AG09309 (cell line): ENCODE data around the gene MICOS13.

ENCODE experiments used
- DNase-seq: peaks from one replicate; pipeline ENCODE4 v3.0.0-alpha.2; 2010; ENCODE audit warnings: low read depth
- H3K4me3 ChIP-seq: 2 replicates; pipeline ENCODE4 v1.5.1; 2011; ENCODE audit warnings: mild to moderate bottlenecking, low read depth, low read length, moderate library complexity; ENCODE audit not compliant: control insufficient read depth
- TF ChIP-seq, protein P1 (sequence below): IDR thresholded peaks from 2 replicates; pipeline ENCODE4 v1.5.1; 2011; ENCODE audit warnings: mild to moderate bottlenecking, low read depth, low read length, inconsistent platforms; ENCODE audit not compliant: insufficient read depth, control insufficient read depth; ENCODE audit errors: missing control alignments

MICOS13 gene

DNA sequence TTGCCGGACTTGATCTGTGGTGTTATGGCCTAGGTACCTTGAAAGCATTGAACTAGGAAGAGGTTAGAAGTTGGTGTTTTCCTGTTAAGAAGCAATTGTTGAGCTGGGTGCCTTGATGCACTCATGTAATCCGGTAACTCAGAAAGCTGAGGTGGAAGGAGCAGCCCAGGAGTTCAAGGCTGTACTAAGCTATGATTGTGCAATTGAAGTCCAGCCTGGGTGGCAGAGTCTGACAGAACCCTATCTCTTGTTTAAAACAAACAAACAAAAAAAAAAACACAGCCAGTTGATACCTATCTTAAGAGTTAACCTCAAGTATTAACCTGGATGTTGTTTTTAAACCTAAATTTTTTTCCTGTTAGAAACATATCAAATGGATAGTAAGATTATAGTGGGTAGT, 38.1 kb downstream of the MICOS13 start:
- H3K4me3 ChIP-seq: no peak overlapping the region
- DNase-seq: no peak
- TF ChIP-seq, protein P1, sequence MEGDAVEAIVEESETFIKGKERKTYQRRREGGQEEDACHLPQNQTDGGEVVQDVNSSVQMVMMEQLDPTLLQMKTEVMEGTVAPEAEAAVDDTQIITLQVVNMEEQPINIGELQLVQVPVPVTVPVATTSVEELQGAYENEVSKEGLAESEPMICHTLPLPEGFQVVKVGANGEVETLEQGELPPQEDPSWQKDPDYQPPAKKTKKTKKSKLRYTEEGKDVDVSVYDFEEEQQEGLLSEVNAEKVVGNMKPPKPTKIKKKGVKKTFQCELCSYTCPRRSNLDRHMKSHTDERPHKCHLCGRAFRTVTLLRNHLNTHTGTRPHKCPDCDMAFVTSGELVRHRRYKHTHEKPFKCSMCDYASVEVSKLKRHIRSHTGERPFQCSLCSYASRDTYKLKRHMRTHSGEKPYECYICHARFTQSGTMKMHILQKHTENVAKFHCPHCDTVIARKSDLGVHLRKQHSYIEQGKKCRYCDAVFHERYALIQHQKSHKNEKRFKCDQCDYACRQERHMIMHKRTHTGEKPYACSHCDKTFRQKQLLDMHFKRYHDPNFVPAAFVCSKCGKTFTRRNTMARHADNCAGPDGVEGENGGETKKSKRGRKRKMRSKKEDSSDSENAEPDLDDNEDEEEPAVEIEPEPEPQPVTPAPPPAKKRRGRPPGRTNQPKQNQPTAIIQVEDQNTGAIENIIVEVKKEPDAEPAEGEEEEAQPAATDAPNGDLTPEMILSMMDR: no peak

DNA sequence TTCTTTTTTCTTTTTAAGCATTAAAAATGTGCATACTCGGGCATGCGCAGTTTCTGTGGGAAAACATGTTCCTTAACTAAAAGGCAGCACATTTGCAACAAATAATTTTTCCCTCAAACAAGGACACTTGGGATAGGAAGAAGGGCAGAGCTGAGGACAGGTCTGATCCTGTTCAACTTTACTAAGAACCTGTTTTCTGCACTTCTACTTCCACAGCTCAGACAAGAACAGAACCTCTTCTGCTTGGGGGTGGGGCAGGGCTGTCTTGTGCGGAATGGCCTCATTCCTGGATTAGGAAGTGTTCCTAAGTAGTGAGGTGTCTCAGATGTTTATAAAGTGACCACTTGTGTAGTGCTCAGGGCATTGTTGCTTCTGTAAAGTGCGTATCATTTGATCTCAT, 39.1 kb downstream of the MICOS13 start:
- TF ChIP-seq, protein P1: no peak
- H3K4me3 ChIP-seq: no peak overlapping the region
- no peak for DNase-seq

DNA sequence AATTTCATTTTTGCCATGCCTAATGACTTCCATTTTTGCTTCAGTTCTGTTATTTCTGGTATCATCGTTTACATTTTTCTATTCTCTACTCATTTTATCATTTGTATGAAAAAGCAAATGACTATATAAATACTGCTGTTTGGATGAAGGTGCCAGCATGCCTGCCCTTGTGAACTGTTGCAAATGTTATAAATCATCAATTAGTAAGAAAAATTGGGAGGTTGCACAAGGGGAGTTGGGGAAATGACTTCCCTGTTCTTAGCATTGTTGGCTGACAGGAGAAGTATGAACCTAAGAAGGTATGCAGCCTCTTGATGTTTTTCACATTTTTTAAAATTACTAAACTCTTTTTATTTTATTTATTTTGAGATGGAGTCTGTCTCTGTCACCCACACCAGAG, 42.3 kb downstream of the MICOS13 start:
- TF ChIP-seq, protein P1: no peak
- no peak for DNase-seq
- no peak overlapping the region for H3K4me3 ChIP-seq

DNA sequence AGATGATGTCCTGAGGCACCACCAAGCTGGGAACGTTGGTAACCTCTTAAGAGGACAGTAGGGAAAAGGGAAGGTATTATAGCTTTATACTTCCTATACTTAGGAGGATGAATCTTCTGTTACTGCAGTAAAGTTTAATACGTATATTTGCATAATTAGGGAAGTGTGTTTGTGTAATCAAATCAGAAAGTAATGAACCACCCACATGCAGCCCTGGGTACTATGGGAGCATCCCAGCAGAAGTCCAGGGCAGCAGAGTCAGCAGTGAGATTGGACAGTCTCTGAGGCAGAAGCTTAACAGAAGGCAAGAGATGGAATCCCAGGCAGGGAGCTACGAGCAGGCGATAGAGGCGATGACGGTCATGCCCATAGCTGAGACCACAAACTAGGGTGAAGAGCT, 44.9 kb downstream of the MICOS13 start:
- DNase-seq: no peak
- H3K4me3 ChIP-seq: no peak overlapping the region
- TF ChIP-seq, protein P1: no peak

DNA sequence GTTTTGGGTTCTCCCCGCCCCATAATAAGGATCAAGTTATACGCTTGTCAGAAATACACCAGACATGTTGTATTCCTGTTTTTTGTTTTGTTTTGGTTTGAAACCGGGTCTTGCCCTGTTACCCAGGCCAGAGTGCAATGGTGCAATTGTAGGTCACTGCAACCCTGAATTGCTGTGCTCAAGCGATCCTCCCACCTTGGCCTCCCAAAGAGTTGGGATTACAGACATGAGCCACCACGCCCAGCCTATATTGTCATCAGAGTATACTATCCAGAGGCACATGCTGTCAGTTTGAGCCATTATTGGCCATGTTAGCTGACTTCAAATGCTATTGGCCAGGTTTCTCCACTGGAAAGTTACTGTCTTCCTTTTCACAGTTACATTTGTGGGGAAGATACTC, 47.7 kb downstream of the MICOS13 start:
- H3K4me3 ChIP-seq: no peak overlapping the region
- TF ChIP-seq, protein P1: no peak
- DNase-seq: no peak

DNA sequence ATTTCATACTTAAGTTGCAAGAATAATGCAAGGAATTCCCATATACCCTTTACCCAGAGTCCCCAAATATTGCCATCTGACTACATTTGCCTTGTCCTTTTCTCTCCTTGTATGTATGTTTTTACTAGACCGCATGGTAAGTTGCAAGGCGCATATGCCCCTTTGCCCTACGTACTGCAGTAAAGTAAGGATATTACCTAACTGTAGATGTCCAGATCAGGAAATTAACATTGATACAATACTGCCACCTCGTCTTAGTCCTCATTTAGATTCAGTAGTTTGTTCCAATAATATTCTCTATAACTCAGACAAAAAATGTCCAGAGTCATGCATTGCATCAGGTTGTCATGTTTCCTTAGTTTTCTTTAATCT, 48.1 kb downstream of the MICOS13 start:
- TF ChIP-seq, protein P1: no peak
- no peak overlapping the region for H3K4me3 ChIP-seq

More for the DNA sequence above, 48.1 kb downstream of the MICOS13 start:
- DNase-seq: no peak
